ENCODE data around the gene ASRGL1.
A peak's percentile ranks its signal among the peaks of the same experiment; 100 is the strongest.

The ASRGL1 gene

GRCh38 chr11:62423012-62423411, 85.8 kb downstream of the ASRGL1 start:
- no peak for ATAC-seq
- TF ChIP-seq TCF4 (CRISPR knock-in tag; IDR thresholded peaks at IDR 0.05; ENCODE audit: borderline replicate concordance) (no peak), ZFP30 (CRISPR knock-in tag; IDR thresholded peaks at IDR 0.05) (no peak), TSHZ2 (CRISPR knock-in tag; IDR thresholded peaks at IDR 0.05) (no peak), TOX (CRISPR knock-in tag; IDR thresholded peaks at IDR 0.05; ENCODE audit: borderline replicate concordance) (no peak), PPARA (CRISPR knock-in tag; IDR thresholded peaks at IDR 0.05; ENCODE audit: borderline replicate concordance) (no peak)
- TF ChIP-seq, protein P1, sequence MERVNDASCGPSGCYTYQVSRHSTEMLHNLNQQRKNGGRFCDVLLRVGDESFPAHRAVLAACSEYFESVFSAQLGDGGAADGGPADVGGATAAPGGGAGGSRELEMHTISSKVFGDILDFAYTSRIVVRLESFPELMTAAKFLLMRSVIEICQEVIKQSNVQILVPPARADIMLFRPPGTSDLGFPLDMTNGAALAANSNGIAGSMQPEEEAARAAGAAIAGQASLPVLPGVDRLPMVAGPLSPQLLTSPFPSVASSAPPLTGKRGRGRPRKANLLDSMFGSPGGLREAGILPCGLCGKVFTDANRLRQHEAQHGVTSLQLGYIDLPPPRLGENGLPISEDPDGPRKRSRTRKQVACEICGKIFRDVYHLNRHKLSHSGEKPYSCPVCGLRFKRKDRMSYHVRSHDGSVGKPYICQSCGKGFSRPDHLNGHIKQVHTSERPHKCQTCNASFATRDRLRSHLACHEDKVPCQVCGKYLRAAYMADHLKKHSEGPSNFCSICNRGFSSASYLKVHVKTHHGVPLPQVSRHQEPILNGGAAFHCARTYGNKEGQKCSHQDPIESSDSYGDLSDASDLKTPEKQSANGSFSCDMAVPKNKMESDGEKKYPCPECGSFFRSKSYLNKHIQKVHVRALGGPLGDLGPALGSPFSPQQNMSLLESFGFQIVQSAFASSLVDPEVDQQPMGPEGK (CRISPR knock-in tag; IDR thresholded peaks at IDR 0.05; ENCODE audit: borderline replicate concordance) = no peak
- TF ChIP-seq, protein P2, sequence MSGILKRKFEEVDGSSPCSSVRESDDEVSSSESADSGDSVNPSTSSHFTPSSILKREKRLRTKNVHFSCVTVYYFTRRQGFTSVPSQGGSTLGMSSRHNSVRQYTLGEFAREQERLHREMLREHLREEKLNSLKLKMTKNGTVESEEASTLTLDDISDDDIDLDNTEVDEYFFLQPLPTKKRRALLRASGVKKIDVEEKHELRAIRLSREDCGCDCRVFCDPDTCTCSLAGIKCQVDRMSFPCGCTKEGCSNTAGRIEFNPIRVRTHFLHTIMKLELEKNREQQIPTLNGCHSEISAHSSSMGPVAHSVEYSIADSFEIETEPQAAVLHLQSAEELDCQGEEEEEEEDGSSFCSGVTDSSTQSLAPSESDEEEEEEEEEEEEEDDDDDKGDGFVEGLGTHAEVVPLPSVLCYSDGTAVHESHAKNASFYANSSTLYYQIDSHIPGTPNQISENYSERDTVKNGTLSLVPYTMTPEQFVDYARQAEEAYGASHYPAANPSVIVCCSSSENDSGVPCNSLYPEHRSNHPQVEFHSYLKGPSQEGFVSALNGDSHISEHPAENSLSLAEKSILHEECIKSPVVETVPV (CRISPR knock-in tag; IDR thresholded peaks at IDR 0.05) = no peak

DNA sequence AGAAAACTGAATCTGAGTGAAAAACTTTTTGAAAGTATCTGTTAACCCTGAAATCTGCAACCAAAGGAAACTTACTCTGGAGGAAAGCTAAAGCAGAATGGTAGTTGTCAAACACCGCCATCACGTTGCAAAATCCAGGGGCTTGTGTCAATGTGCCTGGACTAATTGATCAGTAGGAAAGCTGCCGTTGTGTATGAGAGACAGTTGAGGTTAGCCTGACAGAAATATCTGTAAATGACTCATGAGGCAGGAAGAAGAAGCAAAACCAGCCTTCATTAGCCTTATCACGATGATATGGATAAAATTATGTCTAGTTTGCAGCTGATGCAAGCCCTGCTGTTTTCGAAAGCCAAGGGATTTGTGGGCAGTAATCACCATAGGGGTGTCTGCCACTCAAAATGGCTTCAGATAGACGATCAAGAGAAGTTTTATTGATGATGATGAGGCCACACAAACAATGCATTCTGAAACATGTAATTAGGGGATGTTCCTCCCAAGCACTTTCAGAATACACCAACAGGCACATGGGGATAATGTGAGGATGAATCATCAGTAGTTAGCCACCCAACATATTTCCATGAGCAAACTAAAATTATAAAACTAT, 90.5 kb downstream of the ASRGL1 start:
- TF ChIP-seq SNAI2 (CRISPR knock-in tag; IDR thresholded peaks at IDR 0.05) = 0 out of 2 replicates have a peak, but pooled peaks have one; percentile 29
- TF ChIP-seq TCF4 (CRISPR knock-in tag; IDR thresholded peaks at IDR 0.05; ENCODE audit: borderline replicate concordance) = peak; percentile 63
- TF ChIP-seq ZNF70 (CRISPR knock-in tag; IDR thresholded peaks at IDR 0.05) = no peak
- TF ChIP-seq TOX (CRISPR knock-in tag; IDR thresholded peaks at IDR 0.05; ENCODE audit: borderline replicate concordance) = no peak
- TF ChIP-seq ZNF565 (CRISPR knock-in tag; conservative IDR thresholded peaks at IDR 0.05; ENCODE audit: low read depth) = 0 out of 2 replicates have a peak, but pooled peaks have one; percentile 45
- peak; percentile 34 for TF ChIP-seq ISL1 (CRISPR knock-in tag; IDR thresholded peaks at IDR 0.05)
- TF ChIP-seq GLIS3 (CRISPR knock-in tag; IDR thresholded peaks at IDR 0.05) = 0 out of 2 replicates have a peak, but pooled peaks have one; percentile 46
- peak; percentile 71 for TF ChIP-seq TSHZ2 (CRISPR knock-in tag; IDR thresholded peaks at IDR 0.05)
- no peak for TF ChIP-seq RARB (CRISPR knock-in tag; IDR thresholded peaks at IDR 0.05)
- no peak for TF ChIP-seq ZFP3 (CRISPR knock-in tag; IDR thresholded peaks at IDR 0.05)
- ATAC-seq = peak; percentile 3; the same call in 2 of the 3 replicates

DNA sequence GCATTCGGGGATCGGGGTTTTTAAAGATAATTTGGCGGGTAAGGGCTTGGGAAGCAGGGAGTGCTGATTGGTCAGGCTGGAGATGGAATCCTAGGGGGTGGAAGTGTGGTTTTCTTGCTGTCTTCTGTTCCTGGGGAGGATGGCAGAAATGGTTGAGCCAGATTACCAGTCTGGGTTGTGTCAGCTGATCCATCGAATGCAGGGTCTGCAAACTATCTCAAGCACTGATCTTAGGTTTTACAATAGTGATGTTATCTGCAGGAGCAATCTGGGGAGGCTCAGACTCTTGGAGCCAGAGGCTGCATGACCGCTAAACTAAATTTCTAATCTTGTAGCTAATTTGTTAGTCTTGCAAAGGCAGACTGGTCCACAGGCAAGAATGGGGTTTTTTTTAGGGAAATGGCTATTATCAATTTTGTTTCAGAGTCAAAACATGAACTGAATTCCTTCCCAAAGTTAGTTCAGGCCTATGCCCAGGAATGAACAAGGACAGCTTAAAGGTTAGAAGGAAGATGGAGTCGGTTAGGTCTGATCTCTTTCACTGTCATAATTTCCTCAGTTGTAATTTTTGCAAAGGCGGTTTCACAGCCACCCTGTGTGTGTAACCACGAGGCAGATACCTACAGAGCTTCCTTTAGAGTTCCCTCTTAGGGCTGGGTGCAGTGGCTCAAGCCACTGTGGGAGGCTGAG, 91.8 kb downstream of the ASRGL1 start:
- peak; percentile 10; the same call in 2 of the 3 replicates for ATAC-seq
- TF ChIP-seq ISL1 (CRISPR knock-in tag; IDR thresholded peaks at IDR 0.05) = peak; percentile 73
- no peak for TF ChIP-seq ZFP30 (CRISPR knock-in tag; IDR thresholded peaks at IDR 0.05)
- TF ChIP-seq CSDC2 (CRISPR knock-in tag; IDR thresholded peaks at IDR 0.05) = peak; percentile 98
- no peak for TF ChIP-seq GLIS3 (CRISPR knock-in tag; IDR thresholded peaks at IDR 0.05)
- TF ChIP-seq, protein P2 (CRISPR knock-in tag; IDR thresholded peaks at IDR 0.05) = peak; percentile 80; the same call in 1 of the 2 replicates
- TF ChIP-seq RARB (CRISPR knock-in tag; IDR thresholded peaks at IDR 0.05) = no peak
- TF ChIP-seq SNAI2 (CRISPR knock-in tag; IDR thresholded peaks at IDR 0.05) = peak; percentile 96
- TF ChIP-seq OSR1 (CRISPR knock-in tag; IDR thresholded peaks at IDR 0.05) = no peak
- peak; percentile 74 for TF ChIP-seq ZNF565 (CRISPR knock-in tag; conservative IDR thresholded peaks at IDR 0.05; ENCODE audit: low read depth)
- 0 out of 2 replicates have a peak, but pooled peaks have one; percentile 10 for TF ChIP-seq TOX (CRISPR knock-in tag; IDR thresholded peaks at IDR 0.05; ENCODE audit: borderline replicate concordance)
- peak; percentile 86 for TF ChIP-seq ZFP3 (CRISPR knock-in tag; IDR thresholded peaks at IDR 0.05)
- peak; percentile 96 for TF ChIP-seq TSHZ2 (CRISPR knock-in tag; IDR thresholded peaks at IDR 0.05)
- peak; percentile 45; the same call in 1 of the 2 replicates for TF ChIP-seq ZNF8 (CRISPR knock-in tag; IDR thresholded peaks at IDR 0.05)
- TF ChIP-seq CREB5 (CRISPR knock-in tag; IDR thresholded peaks at IDR 0.05; ENCODE audit: low read depth) = no peak

Data from SK-N-SH treated with all-trans-retinoic acid at 6 μM for 48 hours (cell line).